Adrenal gland (tissue), 12 donors: ENCODE results near the gene CPA3. TPM values are rescaled to one million over a fixed set of nuclear protein-coding genes. Genes with fewer than 3 reads are reported as not detected.

Experiments
- DNase-seq, 7 donors: peaks; one replicate each; pipeline ENCODE4 v3.0.0-alpha.2; 2019 to 2020
- H3K27ac ChIP-seq, 5 donors: fragments of 200-600 bp; sonication (generic) in 4 of 5; 1 replicate in 3 of 5; 2 replicates in 2 of 5; pipeline versions ENCODE4 v1.5.1 to v1.8.0; 2016 to 2020; ENCODE audit warnings: mild to moderate bottlenecking in 1 of 5
- H3K27me3 ChIP-seq: fragments of 200-600 bp; 2 replicates; pipeline ENCODE4 v1.8.0; 2021
- H3K36me3 ChIP-seq, 2 donors: fragments of 200-600 bp; replicated peaks in 1 of 2; 1 replicate in 1 of 2; 2 replicates in 1 of 2; pipeline versions ENCODE4 v1.5.1 to v1.8.0; 2018 to 2022
- H3K4me1 ChIP-seq, 2 donors: fragments of 200-600 bp; replicated peaks in 1 of 2; 1 replicate in 1 of 2; 2 replicates in 1 of 2; pipeline versions ENCODE4 v1.5.1 to v1.8.0; 2018 to 2021
- H3K4me3 ChIP-seq, 4 donors: fragments of 200-600 bp; sonication (generic) in 3 of 4; one replicate each; pipeline ENCODE4 v1.5.1; 2016 to 2018
- H3K9me3 ChIP-seq, 3 donors: fragments of 200-600 bp; sonication (generic) in 1 of 3; replicated peaks in 1 of 3; 1 replicate in 2 of 3; 2 replicates in 1 of 3; pipeline versions ENCODE4 v1.5.1 to v1.8.0; 2016 to 2021
- POLR2A ChIP-seq, 2 donors: fragments of 450-650 bp; IDR thresholded peaks; one replicate each; pipeline ENCODE4 v1.6.1; 2017; ENCODE audit warnings: antibody characterized with exemption in 2 of 2, mild to moderate bottlenecking in 2 of 2, moderate library complexity in 1 of 2
- WGBS, 4 donors: extraction: QIAGEN DNeasy Blood & Tissue Kit in 2 of 4; methylation state at CpG; one replicate each; pipeline versions ENCODE4 v1.1.5 to v1.1.7; 2013 to 2017; 5-methylcytosine and 5-hydroxymethylcytosine counted together
- intact Hi-C, 2 donors: fragments of 100-400 bp; cut with DNase I; formaldehyde crosslinking; loops; one replicate each; pipeline versions ENCODE4 v1.14.1 to v1.15.0; 2022 to 2023
- polyA plus RNA-seq, 3 donors: library from polyadenylated mRNA; stranded (reverse); fragments of 200-250 nt in 2 of 3; fragments of 350-450 nt in 1 of 3; fragmentation: Illumina TruSeq in 1 of 3; extraction: RNeasy Lipid Tissue Mini Kit (QIAGEN cat#74804) in 1 of 3; gene quantifications; one replicate each; pipeline ENCODE4 v1.2.3, GENCODE V29; 2013 to 2014
- total RNA-seq, 9 donors: library from RNA; depleted of rRNA in 4 of 9; stranded (reverse); fragments of >200 nt in 4 of 9; fragments of 120-200 nt in 1 of 9; fragmentation: NEBNext Ultra II Directional in 1 of 9; extraction: Animal tissue kit (Norgen Biotek cat#: 25700) in 1 of 9; gene quantifications; one replicate each; pipeline versions ENCODE4 v1.1.0 to v1.2.4, GENCODE V29; 2013 to 2023
- TF ChIP-seq, protein P1 (sequence below), 6 experiments: fragments of 450-650 bp in 4 of 6; fragments of 200-600 bp in 2 of 6; sonication (generic) in 1 of 6; IDR thresholded peaks; 1 replicate in 5 of 6; 2 replicates in 1 of 6; pipeline versions ENCODE4 v1.5.1 to v1.8.0; 2016 to 2021; ENCODE audit warnings: antibody characterized with exemption in 6 of 6, mild to moderate bottlenecking in 2 of 6, moderate library complexity in 1 of 6
- donor health status: healthy with polysubstance abuse.
- donor health status: Bipolar disorder and iron deficiency.
- donor health status: DM: yes; HTN: yes; CAD: no.
- donor health status: DM: no; HTN: no; CAD: no.
- donor health status: DM: no; HTN: no; CAD: no.
- donor health status: DM: yes; HTN: yes; CAD: no.

CPA3 gene
- total and polyA plus RNA-seq, 12 donors: 0.39 to 4.1 (median 0.78) TPM; not detected in 3

- no peaks in the 10 kb centered on the region for H3K9me3 ChIP-seq
- intact Hi-C loops: no loop called here
- H3K27ac ChIP-seq: peak overlapping the region; percentile 31 to 74 (median 66)
- DNase-seq: peak in 1 of 7 donors; percentile 20
- H3K36me3 ChIP-seq: no peaks in the 10 kb centered on the region
- H3K4me3 ChIP-seq: no peak overlapping the region
- peaks cover 28 to 49% of the 10 kb centered on the region in 2 donors for H3K4me1 ChIP-seq
- no peak for TF ChIP-seq POLR2A (IDR thresholded peaks at IDR 0.05)
- TF ChIP-seq, protein P1, sequence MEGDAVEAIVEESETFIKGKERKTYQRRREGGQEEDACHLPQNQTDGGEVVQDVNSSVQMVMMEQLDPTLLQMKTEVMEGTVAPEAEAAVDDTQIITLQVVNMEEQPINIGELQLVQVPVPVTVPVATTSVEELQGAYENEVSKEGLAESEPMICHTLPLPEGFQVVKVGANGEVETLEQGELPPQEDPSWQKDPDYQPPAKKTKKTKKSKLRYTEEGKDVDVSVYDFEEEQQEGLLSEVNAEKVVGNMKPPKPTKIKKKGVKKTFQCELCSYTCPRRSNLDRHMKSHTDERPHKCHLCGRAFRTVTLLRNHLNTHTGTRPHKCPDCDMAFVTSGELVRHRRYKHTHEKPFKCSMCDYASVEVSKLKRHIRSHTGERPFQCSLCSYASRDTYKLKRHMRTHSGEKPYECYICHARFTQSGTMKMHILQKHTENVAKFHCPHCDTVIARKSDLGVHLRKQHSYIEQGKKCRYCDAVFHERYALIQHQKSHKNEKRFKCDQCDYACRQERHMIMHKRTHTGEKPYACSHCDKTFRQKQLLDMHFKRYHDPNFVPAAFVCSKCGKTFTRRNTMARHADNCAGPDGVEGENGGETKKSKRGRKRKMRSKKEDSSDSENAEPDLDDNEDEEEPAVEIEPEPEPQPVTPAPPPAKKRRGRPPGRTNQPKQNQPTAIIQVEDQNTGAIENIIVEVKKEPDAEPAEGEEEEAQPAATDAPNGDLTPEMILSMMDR (IDR thresholded peaks at IDR 0.05): no peak
- WGBS, 4 donors: 25 to 31% (median 27%) methylated on average over 4 of the region's 4 CpGs
- H3K27me3 ChIP-seq: no peaks in the 10 kb centered on the region
Observed at GRCh38 chr3:148828136-148828690, 36.9 kb upstream of the CPA3 start.

GRCh38 chr3:148829926-148830325 lies 35.2 kb upstream of the CPA3 start:
- no peak overlapping the region for H3K4me3 ChIP-seq
- H3K27me3 ChIP-seq: no peaks in the 10 kb centered on the region
- peak overlapping the region; percentile 31 to 74 (median 60) for H3K27ac ChIP-seq
- TF ChIP-seq, protein P1 (IDR thresholded peaks at IDR 0.05): no peak
- TF ChIP-seq POLR2A (IDR thresholded peaks at IDR 0.05): no peak
- DNase-seq: no peak
- intact Hi-C loops: no loop called here
- no peaks in the 10 kb centered on the region for H3K36me3 ChIP-seq
- 80 to 90% (median 82%) methylated on average over 3 of the region's 3 CpGs for WGBS, 4 donors
- H3K9me3 ChIP-seq: no peaks in the 10 kb centered on the region
- peaks cover 28 to 49% of the 10 kb centered on the region in 2 donors for H3K4me1 ChIP-seq

- Histone ChIP-seq H3K36me3 (no peaks in the 10 kb centered on the region), H3K4me3 (no peak overlapping the region), H3K27me3 (no peaks in the 10 kb centered on the region), H3K9me3 (no peaks in the 10 kb centered on the region), H3K4me1 (peaks cover 25 to 40% of the 10 kb centered on the region in 2 donors), H3K27ac (no peak overlapping the region)
- WGBS, 4 donors: 82 to 92% (median 89%) methylated on average over 3 of the region's 3 CpGs
- no peak for DNase-seq
- TF ChIP-seq, protein P1 (IDR thresholded peaks at IDR 0.05): no peak
- TF ChIP-seq POLR2A (IDR thresholded peaks at IDR 0.05): no peak
- intact Hi-C loops: no loop called here
Observed at GRCh38 chr3:148833223-148833622, 31.9 kb upstream of the CPA3 start.

DNA sequence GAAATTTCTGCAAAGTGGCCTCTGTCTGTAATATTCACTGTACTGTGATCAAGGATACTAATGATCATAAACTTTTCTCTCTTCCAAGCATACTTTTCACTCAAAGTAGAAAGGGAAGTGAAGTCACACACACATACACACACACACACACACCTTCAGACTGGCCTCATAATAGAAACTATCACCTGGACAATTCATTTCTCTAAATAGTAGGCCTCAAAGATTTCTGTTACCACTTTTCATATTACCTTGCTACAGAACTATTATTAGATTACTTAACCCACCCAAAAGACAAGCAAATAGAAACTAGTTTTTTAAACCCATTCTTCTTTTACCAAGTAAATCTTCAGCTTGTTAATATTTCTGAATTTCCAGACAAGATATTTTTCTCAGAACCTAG lies 25.3 kb upstream of the CPA3 start:
- intact Hi-C loops: no loop called here
- H3K9me3 ChIP-seq: no peaks in the 10 kb centered on the region

More for the DNA sequence above, 25.3 kb upstream of the CPA3 start:
- Histone ChIP-seq H3K4me3 (no peak overlapping the region), H3K36me3 (no peaks in the 10 kb centered on the region), H3K27me3 (no peaks in the 10 kb centered on the region), H3K27ac (peak overlapping the region in 1 of 5 donors; percentile 3), H3K4me1 (no peaks in the 10 kb centered on the region)
- TF ChIP-seq POLR2A (IDR thresholded peaks at IDR 0.05): no peak
- TF ChIP-seq, protein P1 (IDR thresholded peaks at IDR 0.05): no peak
- DNase-seq: no peak
